ENCODE measurements around the gene IGLL5.

- TF ChIP-seq ZBTB21 (tag by site-specific recombination; IDR thresholded peaks at IDR 0.05) (no peak), ZNF692 (tag by site-specific recombination; IDR thresholded peaks at IDR 0.05) (no peak), CTCF (tag by site-specific recombination; IDR thresholded peaks at IDR 0.05) (no peak), ZNF791 (tag by site-specific recombination; IDR thresholded peaks at IDR 0.05) (no peak), ZNF600 (tag by site-specific recombination; IDR thresholded peaks at IDR 0.05) (no peak), ZNF324 (tag by site-specific recombination; IDR thresholded peaks at IDR 0.05) (no peak), REST (tag by site-specific recombination; IDR thresholded peaks at IDR 0.05) (no peak)
Measured at GRCh38 chr22:22841598-22841997, 46.0 kb upstream of the IGLL5 start.
